Sigmoid colon (tissue), 4 donors: ENCODE measurements around the gene KRTAP9-6.

Experiments used
- CTCF ChIP-seq, 4 experiments: fragments of 450-650 bp in 3 of 4; fragments of 200-600 bp in 1 of 4; IDR thresholded peaks; one replicate each; pipeline ENCODE4 v1.5.1; 2016 to 2019; ENCODE audit warnings: antibody characterized with exemption in 4 of 4, mild to moderate bottlenecking in 3 of 4, moderate library complexity in 2 of 4
- EP300 ChIP-seq, 4 donors: sonication (generic); formaldehyde crosslinking; IDR thresholded peaks; one replicate each; pipeline ENCODE4 v1.6.1; 2017; ENCODE audit warnings: antibody characterized with exemption in 4 of 4
- POLR2A ChIP-seq, 2 donors: fragments of 450-650 bp; IDR thresholded peaks; one replicate each; pipeline ENCODE4 v1.6.1; 2016; ENCODE audit warnings: antibody characterized with exemption in 2 of 2, mild to moderate bottlenecking in 2 of 2, moderate library complexity in 2 of 2
- POLR2AphosphoS5 ChIP-seq, 4 donors: sonication (generic); formaldehyde crosslinking; IDR thresholded peaks; one replicate each; pipeline ENCODE4 v1.6.1; 2017; ENCODE audit warnings: antibody characterized with exemption in 4 of 4

GRCh38 chr17:41231731-41232130 lies 33.4 kb upstream of the KRTAP9-6 start:
- TF ChIP-seq CTCF (IDR thresholded peaks at IDR 0.05) = no peak
- TF ChIP-seq POLR2A (IDR thresholded peaks at IDR 0.05) = no peak
- no peak for TF ChIP-seq POLR2AphosphoS5 (IDR thresholded peaks at IDR 0.05)
- no peak for TF ChIP-seq EP300 (IDR thresholded peaks at IDR 0.05)
